ENCODE measurements around the gene MIEN1.
"Not testable (repeated sequence)": the region's sequence is repeated elsewhere in the genome, so short reads cannot be mapped to it uniquely, and the experiment has no call there.

MIEN1 gene

DNA sequence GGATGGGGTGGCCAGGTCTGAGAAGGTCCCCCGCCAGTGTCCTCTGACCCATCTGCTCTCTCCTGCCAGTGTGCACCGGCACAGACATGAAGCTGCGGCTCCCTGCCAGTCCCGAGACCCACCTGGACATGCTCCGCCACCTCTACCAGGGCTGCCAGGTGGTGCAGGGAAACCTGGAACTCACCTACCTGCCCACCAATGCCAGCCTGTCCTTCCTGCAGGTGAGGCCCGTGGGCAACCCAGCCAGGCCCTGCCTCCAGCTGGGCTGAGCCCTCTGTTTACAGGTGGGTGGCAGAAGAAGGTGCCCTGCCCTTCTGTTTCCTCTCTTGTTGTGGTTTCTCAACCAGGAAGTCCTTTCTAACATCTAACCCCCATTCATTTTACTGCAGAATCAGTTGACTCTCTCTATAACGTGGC lies 23.4 kb downstream of the MIEN1 start:
- no peak for ATAC-seq (ENCODE audit: low read depth)
- Mint-ChIP-seq H3K9me3 (no peaks in the 10 kb centered on the region), H3K36me3 (no peaks in the 10 kb centered on the region), H3K27me3 (no peaks in the 10 kb centered on the region), H3K4me1 (peaks cover 14% of the 10 kb centered on the region), H3K27ac (no peak overlapping the region), H3K4me3 (no peak overlapping the region)
- DNase-seq (ENCODE audit: low spot score in 2 of 2): no peak

DNA sequence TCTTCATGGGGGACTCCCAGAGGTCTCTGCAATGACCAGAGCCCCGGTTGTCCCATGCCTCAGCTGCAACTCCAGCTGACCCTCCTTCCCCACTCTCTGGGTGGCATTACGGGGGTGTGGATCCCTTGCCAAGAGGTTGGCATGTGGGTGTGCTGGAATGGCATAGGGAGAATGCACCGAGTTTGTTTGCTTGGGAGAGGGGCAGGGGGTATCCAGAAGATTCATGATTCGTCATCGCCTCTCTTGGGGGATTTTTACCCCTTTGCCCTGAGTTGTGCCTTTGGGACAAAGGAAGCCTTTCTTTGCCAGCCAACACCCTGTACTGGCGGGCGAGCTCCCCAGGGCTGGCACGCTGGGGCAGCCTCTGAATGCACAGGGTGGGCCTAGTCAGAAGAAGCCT lies 23.9 kb downstream of the MIEN1 start:
- H3K27ac Mint-ChIP-seq: no peak overlapping the region
- ATAC-seq (ENCODE audit: low read depth): no peak
- no peak for DNase-seq (ENCODE audit: low spot score in 2 of 2)
- no peaks in the 10 kb centered on the region for H3K36me3 Mint-ChIP-seq
- peaks cover 4% of the 10 kb centered on the region for H3K27me3 Mint-ChIP-seq
- no peak overlapping the region for H3K4me3 Mint-ChIP-seq
- H3K4me1 Mint-ChIP-seq: peaks cover 14% of the 10 kb centered on the region
- no peaks in the 10 kb centered on the region for H3K9me3 Mint-ChIP-seq

DNA sequence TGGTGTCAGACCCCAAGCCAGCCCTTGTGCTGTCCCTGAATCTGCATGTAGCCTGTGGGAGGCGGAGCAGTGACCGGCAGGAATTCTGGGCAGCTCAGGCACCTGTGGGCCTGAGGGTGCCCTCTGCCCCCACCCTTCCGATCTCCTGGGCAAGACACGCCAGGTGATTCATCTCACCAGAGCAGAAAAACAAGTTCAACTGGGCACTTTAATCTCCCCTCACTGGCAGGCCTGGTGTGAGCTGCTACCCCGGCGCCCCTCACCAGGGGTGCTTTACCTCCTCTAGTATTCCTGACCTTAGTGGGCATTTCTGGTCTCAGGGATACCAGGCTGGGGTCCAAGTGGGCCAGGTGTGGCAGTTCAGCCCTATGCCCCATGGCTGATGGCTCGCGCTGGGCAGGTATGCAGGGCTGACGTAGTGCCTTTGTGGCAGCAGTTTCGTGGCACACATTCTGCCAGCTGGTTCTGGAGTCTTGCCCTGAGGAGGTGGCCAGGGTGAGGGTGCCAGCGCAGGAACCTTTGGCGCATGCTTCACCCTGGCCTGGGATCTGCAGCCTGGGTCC lies 24.5 kb downstream of the MIEN1 start:
- H3K9me3 Mint-ChIP-seq: no peaks in the 10 kb centered on the region
- H3K4me1 Mint-ChIP-seq: peaks cover 14% of the 10 kb centered on the region
- DNase-seq (ENCODE audit: low spot score in 2 of 2) (no peak), ATAC-seq (ENCODE audit: low read depth) (no peak)
- no peaks in the 10 kb centered on the region for H3K36me3 Mint-ChIP-seq
- H3K4me3 Mint-ChIP-seq: no peak overlapping the region
- peaks cover 8% of the 10 kb centered on the region for H3K27me3 Mint-ChIP-seq
- H3K27ac Mint-ChIP-seq: no peak overlapping the region

DNA sequence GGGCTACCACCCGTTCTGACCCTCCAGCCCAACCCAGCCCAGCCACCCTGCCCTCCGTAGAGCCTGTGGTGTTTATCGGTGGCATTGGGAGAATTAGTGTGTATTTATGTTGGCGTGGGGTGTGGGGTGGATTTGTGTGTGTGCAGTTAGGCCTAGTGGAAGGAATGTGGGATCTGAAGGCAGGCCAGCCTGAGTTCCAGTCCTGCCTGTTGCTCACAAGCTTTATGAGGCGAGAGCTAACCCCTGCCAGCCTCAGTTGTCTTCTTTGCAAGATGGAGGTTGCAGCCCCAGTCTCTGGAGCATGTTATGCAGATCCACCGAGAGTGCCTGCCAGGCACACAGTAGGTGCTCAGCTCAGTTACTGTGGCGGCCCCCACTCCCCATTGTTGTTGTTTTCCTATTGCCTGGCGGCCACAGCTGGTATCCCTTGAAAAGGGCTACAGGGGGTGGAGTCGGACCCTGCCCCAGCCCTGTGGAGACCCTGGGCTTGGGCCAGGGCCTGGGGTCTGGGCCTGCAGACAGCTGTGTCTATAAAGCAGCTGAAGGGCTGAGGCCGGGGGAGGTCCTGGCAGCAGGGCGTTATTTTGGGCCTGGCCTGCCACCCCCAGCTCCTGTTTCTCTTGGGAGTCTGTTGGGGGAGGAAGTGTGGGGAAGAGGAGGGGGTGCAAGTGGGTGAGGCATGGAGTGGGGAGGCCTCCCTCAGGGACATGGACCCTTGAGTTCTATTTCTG lies 25.3 kb downstream of the MIEN1 start:
- Mint-ChIP-seq H3K9me3 (no peaks in the 10 kb centered on the region), H3K36me3 (no peaks in the 10 kb centered on the region), H3K4me3 (no peak overlapping the region), H3K27me3 (peaks cover 10% of the 10 kb centered on the region), H3K27ac (no peak overlapping the region), H3K4me1 (peaks cover 14% of the 10 kb centered on the region)
- ATAC-seq (ENCODE audit: low read depth) (no peak), DNase-seq (ENCODE audit: low spot score in 2 of 2) (no peak)

DNA sequence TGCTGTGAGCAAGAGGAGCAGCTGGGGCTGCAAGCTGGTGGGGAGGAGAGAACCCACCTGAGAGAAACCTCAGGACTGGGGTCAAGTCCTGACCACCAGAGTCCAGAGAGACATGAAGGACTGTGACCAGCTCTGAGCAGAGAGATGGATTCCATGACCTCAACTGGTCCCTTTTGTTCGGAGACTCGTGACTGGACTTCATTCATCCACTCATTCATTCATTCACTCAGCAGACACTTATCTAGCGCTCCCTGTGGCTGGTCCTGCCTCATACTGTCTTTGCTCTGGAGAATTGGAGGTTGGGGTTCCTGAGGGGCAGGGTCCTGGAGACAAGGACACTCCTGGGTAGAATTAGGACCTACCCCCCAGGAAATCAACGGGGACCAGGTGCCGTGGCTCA lies 26.4 kb downstream of the MIEN1 start:
- H3K4me1 Mint-ChIP-seq: peaks cover 14% of the 10 kb centered on the region
- H3K27ac Mint-ChIP-seq: peak overlapping the region; percentile 29
- ATAC-seq (ENCODE audit: low read depth) (no peak), DNase-seq (ENCODE audit: low spot score in 2 of 2) (no peak)
- no peak overlapping the region for H3K4me3 Mint-ChIP-seq
- peaks cover 19% of the 10 kb centered on the region for H3K27me3 Mint-ChIP-seq
- no peaks in the 10 kb centered on the region for H3K9me3 Mint-ChIP-seq
- peaks cover 2% of the 10 kb centered on the region for H3K36me3 Mint-ChIP-seq

DNA sequence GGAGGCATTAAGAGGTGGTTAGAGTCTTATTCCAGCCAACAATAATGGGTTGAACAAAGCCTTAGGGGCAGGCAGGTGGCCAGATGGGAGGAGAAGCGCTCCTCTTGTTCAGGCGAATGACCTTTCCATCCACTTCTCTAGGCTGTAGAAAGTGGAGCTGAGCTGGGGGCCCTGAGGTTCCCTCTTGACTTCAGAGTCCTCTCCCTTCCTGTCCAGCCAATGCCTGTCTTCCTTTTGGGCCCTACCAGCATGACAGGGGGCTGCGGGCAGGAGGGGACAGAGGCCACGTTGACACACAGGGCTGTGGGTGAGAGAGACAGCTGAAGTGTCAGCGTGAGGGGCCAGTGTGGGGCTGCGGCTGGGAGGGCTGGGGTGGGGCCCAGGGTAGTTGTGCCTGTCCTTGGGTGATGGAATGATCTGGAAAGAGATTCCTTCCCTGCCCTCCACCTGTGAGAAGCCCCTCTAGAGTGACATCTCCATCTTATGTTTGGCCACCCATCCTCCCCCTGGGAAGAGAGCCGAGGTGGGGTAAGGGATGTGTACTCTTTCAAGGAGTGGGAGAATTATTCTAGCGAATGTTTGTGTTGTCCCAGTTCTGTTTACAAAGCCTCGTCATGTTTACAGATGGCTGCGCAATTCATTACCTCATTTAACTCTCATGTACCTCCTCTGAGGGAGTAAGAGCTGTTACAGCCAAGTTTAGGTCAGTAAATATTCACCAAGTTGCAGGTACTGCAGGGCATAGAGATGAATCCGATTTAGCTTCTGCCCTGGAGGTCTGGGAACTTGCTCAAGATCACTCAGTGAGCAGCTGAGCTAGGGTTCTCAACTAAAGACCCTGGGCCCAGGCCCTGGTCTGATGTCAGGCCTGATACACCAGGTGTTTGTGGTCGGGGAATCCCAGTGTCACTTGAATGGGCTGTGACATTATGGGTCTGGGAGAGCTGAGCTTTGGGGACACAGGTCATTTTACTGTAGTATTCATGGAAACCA lies 27.1 kb downstream of the MIEN1 start:
- peaks cover 19% of the 10 kb centered on the region for H3K27me3 Mint-ChIP-seq
- H3K36me3 Mint-ChIP-seq: peaks cover 2% of the 10 kb centered on the region
- H3K4me1 Mint-ChIP-seq: peaks cover 14% of the 10 kb centered on the region
- H3K9me3 Mint-ChIP-seq: no peaks in the 10 kb centered on the region
- no peak overlapping the region for H3K4me3 Mint-ChIP-seq
- peak overlapping the region; percentile 29 for H3K27ac Mint-ChIP-seq
- peak; percentile 88 for ATAC-seq (ENCODE audit: low read depth)
- no peak for DNase-seq (ENCODE audit: low spot score in 2 of 2)

DNA sequence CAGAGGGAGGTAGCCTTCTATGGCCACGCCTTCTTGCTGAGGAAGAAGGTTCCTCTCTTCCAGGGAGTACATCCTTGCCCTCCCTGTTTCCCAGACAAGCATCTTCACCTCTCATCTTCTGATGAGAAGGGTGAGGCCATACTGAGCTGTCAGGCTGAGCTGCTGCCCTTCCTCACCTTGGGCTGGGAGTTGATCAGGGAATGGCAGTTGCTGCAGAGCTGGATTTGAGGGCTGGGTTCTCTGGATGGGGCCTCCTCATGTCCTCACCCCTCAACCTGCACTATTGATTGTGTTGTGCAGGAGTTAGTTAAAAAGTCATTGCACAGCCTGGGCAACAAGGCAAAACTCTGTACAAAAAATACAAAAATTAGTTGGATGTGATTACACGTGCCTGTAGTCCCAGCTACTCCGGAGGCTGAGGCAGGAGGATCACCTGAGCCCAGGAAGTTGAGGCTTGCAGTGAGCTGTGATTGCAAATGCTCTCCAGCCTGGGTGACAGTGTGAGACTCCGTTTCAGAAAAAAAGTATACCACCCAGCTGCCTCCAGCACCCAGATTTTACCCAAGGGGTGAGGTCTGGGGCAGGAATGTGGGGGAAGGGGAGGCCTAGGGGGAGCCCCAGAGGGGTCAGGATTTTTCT lies 28.4 kb downstream of the MIEN1 start:
- no peak for ATAC-seq (ENCODE audit: low read depth)
- Mint-ChIP-seq H3K9me3 (no peaks in the 10 kb centered on the region), H3K27me3 (peaks cover 20% of the 10 kb centered on the region), H3K4me3 (no peak overlapping the region), H3K27ac (no peak overlapping the region), H3K36me3 (peaks cover 2% of the 10 kb centered on the region), H3K4me1 (peaks cover 9% of the 10 kb centered on the region)
- DNase-seq (ENCODE audit: low spot score in 2 of 2): no peak

DNA sequence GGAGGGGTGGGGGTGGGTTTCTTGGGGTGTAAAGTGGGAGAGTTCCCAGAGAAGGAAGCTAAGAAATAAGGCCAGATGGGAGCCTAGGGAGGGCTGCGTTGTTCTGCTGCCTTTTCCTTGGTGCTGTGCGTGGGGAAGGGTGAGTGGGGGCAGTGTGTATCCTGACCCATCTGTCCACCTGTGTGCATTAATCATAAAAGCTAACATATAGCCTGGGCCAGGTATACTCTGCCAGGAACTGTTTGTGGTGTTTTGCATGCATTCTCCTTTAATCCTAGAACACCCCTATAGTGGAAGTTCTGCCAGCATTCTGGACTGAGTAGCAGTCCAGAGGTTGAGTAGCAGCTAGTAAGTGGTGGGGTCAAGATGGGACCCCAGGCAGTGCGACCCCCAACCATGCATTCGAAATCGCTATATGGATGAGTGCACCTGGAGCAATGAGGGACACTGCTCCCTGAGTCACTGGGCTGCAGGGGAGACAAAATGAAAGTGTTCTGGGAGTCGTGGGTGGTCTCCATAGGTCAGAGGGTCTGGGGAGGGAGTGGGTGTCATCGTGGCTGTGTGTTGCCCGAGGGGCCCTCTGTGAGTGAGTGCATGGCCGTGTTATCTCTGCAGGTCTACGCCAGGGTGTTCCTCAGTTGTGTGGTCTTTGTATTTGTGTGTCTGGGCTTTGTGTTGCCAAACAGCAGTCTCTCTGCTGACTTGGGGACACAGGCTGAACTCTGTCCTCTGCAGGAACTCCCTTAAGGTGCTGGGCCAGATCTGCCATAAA lies 29.1 kb downstream of the MIEN1 start:
- ATAC-seq (ENCODE audit: low read depth): no peak
- Mint-ChIP-seq H3K27ac (no peak overlapping the region), H3K36me3 (peaks cover 2% of the 10 kb centered on the region), H3K4me1 (peaks cover 9% of the 10 kb centered on the region), H3K9me3 (no peaks in the 10 kb centered on the region), H3K27me3 (peaks cover 22% of the 10 kb centered on the region), H3K4me3 (peak overlapping the region; percentile 8)
- no peak for DNase-seq (ENCODE audit: low spot score in 2 of 2)

DNA sequence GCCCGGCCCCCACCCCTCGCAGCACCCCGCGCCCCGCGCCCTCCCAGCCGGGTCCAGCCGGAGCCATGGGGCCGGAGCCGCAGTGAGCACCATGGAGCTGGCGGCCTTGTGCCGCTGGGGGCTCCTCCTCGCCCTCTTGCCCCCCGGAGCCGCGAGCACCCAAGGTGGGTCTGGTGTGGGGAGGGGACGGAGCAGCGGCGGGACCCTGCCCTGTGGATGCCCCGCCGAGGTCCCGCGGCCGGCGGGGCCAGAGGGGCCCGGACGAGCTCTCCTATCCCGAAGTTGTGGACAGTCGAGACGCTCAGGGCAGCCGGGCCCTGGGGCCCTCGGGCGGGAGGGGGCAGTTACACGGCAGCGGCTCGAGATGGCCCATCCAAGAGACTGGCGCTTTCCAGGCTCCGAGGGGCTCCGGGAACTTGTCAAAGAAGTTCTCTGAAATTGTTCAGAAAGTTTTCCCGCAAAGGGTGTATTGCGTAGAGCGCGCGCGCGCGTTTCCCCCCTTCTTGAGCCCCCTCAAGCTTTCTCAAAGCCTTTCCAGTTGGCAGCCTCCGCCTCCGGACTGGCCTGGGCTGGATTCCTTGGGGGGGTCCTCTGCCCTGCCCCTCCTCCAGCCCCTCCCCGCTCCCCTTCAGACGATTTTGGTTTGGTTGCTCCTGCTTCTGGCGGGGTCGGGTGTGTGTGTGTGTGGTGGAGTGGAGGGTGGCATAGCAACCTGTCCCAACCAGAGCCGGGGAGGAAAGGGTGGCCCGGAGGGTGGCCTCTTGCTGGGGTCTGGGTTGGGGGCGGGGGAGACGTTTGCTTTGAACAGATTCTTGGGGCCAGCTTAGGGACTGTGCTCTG lies 30.0 kb downstream of the MIEN1 start:
- H3K4me1 Mint-ChIP-seq: peaks cover 9% of the 10 kb centered on the region
- DNase-seq (ENCODE audit: low spot score in 2 of 2): no peak
- H3K27me3 Mint-ChIP-seq: peaks cover 22% of the 10 kb centered on the region
- ATAC-seq (ENCODE audit: low read depth): no peak
- no peak overlapping the region for H3K27ac Mint-ChIP-seq
- peaks cover 5% of the 10 kb centered on the region for H3K36me3 Mint-ChIP-seq
- H3K4me3 Mint-ChIP-seq: peak overlapping the region; percentile 8
- H3K9me3 Mint-ChIP-seq: no peaks in the 10 kb centered on the region

DNA sequence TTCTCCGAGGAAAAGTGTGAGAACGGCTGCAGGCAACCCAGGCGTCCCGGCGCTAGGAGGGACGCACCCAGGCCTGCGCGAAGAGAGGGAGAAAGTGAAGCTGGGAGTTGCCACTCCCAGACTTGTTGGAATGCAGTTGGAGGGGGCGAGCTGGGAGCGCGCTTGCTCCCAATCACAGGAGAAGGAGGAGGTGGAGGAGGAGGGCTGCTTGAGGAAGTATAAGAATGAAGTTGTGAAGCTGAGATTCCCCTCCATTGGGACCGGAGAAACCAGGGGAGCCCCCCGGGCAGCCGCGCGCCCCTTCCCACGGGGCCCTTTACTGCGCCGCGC lies 30.5 kb downstream of the MIEN1 start, which contains the start of gene ERBB2:
TSS of gene ERBB2 (plus strand) at position 247 of the 330 bp plus-strand sequence. CDS start 175 bp downstream, outside the sequence.
- Mint-ChIP-seq H3K4me3 (peak within 1 kb of the TSS; percentile 67), H3K9me3 (no peaks in the 10 kb centered on the region), H3K27ac (no peak within 1 kb of the TSS), H3K4me1 (peaks cover 9% of the 10 kb centered on the region), H3K36me3 (peaks cover 5% of the 10 kb centered on the region), H3K27me3 (peaks cover 22% of the 10 kb centered on the region)
- ATAC-seq (ENCODE audit: low read depth) (no peak), DNase-seq (ENCODE audit: low spot score in 2 of 2) (no peak)

DNA sequence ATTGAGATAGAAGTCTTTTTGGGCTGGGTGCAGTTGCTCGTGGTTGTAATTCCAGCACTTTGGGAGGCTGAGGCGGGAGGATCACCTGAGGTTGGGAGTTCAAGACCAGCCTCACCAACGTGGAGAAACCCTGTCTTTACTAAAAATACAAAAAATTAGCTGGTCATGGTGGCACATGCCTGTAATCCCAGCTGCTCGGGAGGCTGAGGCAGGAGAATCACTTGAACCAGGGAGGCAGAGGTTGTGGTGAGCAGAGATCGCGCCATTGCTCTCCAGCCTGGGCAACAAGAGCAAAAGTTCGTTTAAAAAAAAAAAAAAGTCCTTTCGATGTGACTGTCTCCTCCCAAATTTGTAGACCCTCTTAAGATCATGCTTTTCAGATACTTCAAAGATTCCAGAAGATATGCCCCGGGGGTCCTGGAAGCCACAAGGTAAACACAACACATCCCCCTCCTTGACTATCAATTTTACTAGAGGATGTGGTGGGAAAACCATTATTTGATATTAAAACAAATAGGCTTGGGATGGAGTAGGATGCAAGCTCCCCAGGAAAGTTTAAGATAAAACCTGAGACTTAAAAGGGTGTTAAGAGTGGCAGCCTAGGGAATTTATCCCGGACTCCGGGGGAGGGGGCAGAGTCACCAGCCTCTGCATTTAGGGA lies 31.0 kb downstream of the MIEN1 start:
- not testable (repeated sequence) for H3K4me1 Mint-ChIP-seq; DNase-seq (ENCODE audit: low spot score in 2 of 2); ATAC-seq (ENCODE audit: low read depth); H3K27ac Mint-ChIP-seq; H3K9me3 Mint-ChIP-seq; H3K36me3 Mint-ChIP-seq
- Mint-ChIP-seq H3K4me3 (peak overlapping the region; percentile 67), H3K27me3 (peaks cover 22% of the 10 kb centered on the region)

DNA sequence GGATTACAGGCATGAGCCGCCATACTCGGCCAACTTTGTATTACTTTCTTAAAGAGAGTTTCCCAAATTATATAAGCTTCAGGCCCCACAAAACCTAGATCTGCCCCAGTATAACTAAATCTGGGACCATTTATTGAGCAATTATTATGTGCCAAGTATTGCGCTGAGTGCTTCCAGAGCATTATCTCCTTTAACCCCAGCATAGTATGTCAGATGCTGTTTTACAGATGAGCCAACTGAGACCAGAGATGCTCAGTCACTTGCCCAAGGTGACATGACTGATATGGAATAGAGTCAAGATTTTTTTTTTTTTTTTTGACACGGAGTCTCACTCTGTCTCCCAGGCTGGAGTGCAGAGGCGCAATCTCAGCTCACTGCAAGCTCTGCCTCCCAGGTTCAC lies 32.4 kb downstream of the MIEN1 start:
- no peak for DNase-seq (ENCODE audit: low spot score in 2 of 2)
- Mint-ChIP-seq H3K27me3 (peaks cover 22% of the 10 kb centered on the region), H3K9me3 (no peaks in the 10 kb centered on the region), H3K27ac (no peak overlapping the region), H3K4me3 (no peak overlapping the region), H3K36me3 (peaks cover 13% of the 10 kb centered on the region), H3K4me1 (peaks cover 4% of the 10 kb centered on the region)
- no peak for ATAC-seq (ENCODE audit: low read depth)

Measured in memory B cell (primary cell).